Spleen (tissue), 11 donors: ENCODE data around the gene KCNQ1. TPM values are rescaled to one million over a fixed set of nuclear protein-coding genes. Genes with fewer than 3 reads are reported as not detected.

Experiments
- DNase-seq: peaks from one replicate; pipeline ENCODE4 v3.0.0-alpha.2; 2020
- H3K27ac ChIP-seq, 8 donors: fragments of 200-600 bp; sonication (generic) in 7 of 8; 1 replicate in 4 of 8; 2 replicates in 4 of 8; pipeline versions ENCODE4 v1.5.0 to v1.8.0; 2016 to 2021; ENCODE audit warnings: inconsistent platforms in 4 of 8, mild to moderate bottlenecking in 4 of 8, moderate library complexity in 1 of 8
- H3K27me3 ChIP-seq, 7 donors: fragments of 200-600 bp; sonication (generic) in 6 of 7; replicated peaks in 1 of 7; 1 replicate in 4 of 7; 2 replicates in 3 of 7; pipeline versions ENCODE4 v1.5.0 to v1.8.0; 2016 to 2021; ENCODE audit warnings: inconsistent platforms in 3 of 7, mild to moderate bottlenecking in 1 of 7
- H3K36me3 ChIP-seq, 6 donors: fragments of 200-600 bp; sonication (generic) in 5 of 6; 1 replicate in 4 of 6; 2 replicates in 2 of 6; pipeline versions ENCODE4 v1.5.0 to v1.8.0; 2016 to 2021; ENCODE audit warnings: inconsistent platforms in 2 of 6
- H3K4me1 ChIP-seq, 6 donors: fragments of 200-600 bp; sonication (generic) in 5 of 6; 1 replicate in 3 of 6; 2 replicates in 3 of 6; pipeline versions ENCODE4 v1.5.0 to v1.8.0; 2016 to 2021; ENCODE audit warnings: inconsistent platforms in 3 of 6
- H3K4me3 ChIP-seq, 8 donors: fragments of 200-600 bp; sonication (generic) in 7 of 8; 1 replicate in 4 of 8; 2 replicates in 4 of 8; pipeline versions ENCODE4 v1.5.0 to v1.8.0; 2016 to 2021; ENCODE audit warnings: inconsistent platforms in 4 of 8, mild to moderate bottlenecking in 4 of 8, moderate library complexity in 2 of 8
- H3K9me3 ChIP-seq, 8 donors: fragments of 200-600 bp; sonication (generic) in 7 of 8; 1 replicate in 4 of 8; 2 replicates in 4 of 8; pipeline versions ENCODE4 v1.5.0 to v1.8.0; 2016 to 2021; ENCODE audit warnings: inconsistent platforms in 4 of 8
- POLR2A ChIP-seq, 3 donors: fragments of 450-650 bp; IDR thresholded peaks; one replicate each; pipeline ENCODE4 v1.5.1; 2017; ENCODE audit warnings: antibody characterized with exemption in 3 of 3, mild to moderate bottlenecking in 1 of 3
- POLR2AphosphoS5 ChIP-seq, 3 donors: sonication (generic); formaldehyde crosslinking; IDR thresholded peaks; one replicate each; pipeline ENCODE4 v1.5.1; 2017; ENCODE audit warnings: antibody characterized with exemption in 3 of 3
- WGBS, 5 donors: extraction: QIAGEN DNeasy Blood & Tissue Kit in 3 of 5; methylation state at CpG; one replicate each; pipeline versions ENCODE4 v1.1.5 to v1.1.7; 2013 to 2018; 5-methylcytosine and 5-hydroxymethylcytosine counted together
- intact Hi-C: fragments of 100-400 bp; cut with DNase I; formaldehyde crosslinking; loops from one replicate; pipeline ENCODE4 v1.15.0; 2023; ENCODE audit warnings: low total_unique reads
- polyA plus RNA-seq, 3 donors: library from polyadenylated mRNA; stranded (reverse); fragments of 200-250 nt; gene quantifications; one replicate each; pipeline ENCODE4 v1.2.1, GENCODE V29; 2013
- total RNA-seq, 7 donors: library from RNA; depleted of rRNA in 3 of 7; stranded (reverse); fragments of >200 nt in 3 of 7; fragmentation: NEBNext Ultra II Directional in 4 of 7; extraction: Animal tissue kit (Norgen Biotek cat#: 25700) in 4 of 7; gene quantifications; one replicate each; pipeline versions ENCODE4 v1.1.0 to v1.2.1, GENCODE V29; 2016 to 2021
- TF ChIP-seq, protein P1 (sequence below), 11 experiments: fragments of 200-600 bp in 7 of 11; fragments of 450-650 bp in 4 of 11; sonication (generic) in 4 of 11; IDR thresholded peaks in 8 of 11; conservative IDR thresholded peaks in 3 of 11; 1 replicate in 7 of 11; 2 replicates in 4 of 11; pipeline versions ENCODE4 v1.4.0 to v1.8.0; 2016 to 2021; ENCODE audit warnings: antibody characterized with exemption in 11 of 11, inconsistent platforms in 4 of 11, mild to moderate bottlenecking in 1 of 11
- donor health status: healthy with polysubstance abuse.
- donor health status: DM: no; HTN: no; CAD: no; lungs with moderate emphysema.
- donor health status: DM: no; HTN: no; CAD: no.
- donor health status: Bipolar disorder and iron deficiency.
- donor health status: healthy.
- donor health status: DM: no; HTN: no; CAD: no.
- donor health status: DM: yes; HTN: yes; CAD: no.

KCNQ1 gene
- total and polyA plus RNA-seq, 10 donors, result 3.3 to 21.6 (median 13.5) TPM

- no peak for DNase-seq
- no peaks in the 10 kb centered on the region for H3K27me3 ChIP-seq
- no peak overlapping the region for H3K27ac ChIP-seq
- no peak overlapping the region for H3K4me3 ChIP-seq
- WGBS, 5 donors, result 92 to 100% (median 97%) methylated on average over 2 to 7 of the region's 7 CpGs; no CpG with 5 or more reads in 1 of the 5 donors
- peaks cover 0 to 12% (median 5%) of the 10 kb centered on the region in 8 donors for H3K9me3 ChIP-seq
- peaks cover 0 to 8% (median 0%) of the 10 kb centered on the region in 6 donors for H3K36me3 ChIP-seq
- no peaks in the 10 kb centered on the region for H3K4me1 ChIP-seq
- TF ChIP-seq, protein P1, sequence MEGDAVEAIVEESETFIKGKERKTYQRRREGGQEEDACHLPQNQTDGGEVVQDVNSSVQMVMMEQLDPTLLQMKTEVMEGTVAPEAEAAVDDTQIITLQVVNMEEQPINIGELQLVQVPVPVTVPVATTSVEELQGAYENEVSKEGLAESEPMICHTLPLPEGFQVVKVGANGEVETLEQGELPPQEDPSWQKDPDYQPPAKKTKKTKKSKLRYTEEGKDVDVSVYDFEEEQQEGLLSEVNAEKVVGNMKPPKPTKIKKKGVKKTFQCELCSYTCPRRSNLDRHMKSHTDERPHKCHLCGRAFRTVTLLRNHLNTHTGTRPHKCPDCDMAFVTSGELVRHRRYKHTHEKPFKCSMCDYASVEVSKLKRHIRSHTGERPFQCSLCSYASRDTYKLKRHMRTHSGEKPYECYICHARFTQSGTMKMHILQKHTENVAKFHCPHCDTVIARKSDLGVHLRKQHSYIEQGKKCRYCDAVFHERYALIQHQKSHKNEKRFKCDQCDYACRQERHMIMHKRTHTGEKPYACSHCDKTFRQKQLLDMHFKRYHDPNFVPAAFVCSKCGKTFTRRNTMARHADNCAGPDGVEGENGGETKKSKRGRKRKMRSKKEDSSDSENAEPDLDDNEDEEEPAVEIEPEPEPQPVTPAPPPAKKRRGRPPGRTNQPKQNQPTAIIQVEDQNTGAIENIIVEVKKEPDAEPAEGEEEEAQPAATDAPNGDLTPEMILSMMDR (IDR thresholded peaks at IDR 0.05 in 8 of 11, conservative IDR thresholded peaks at IDR 0.05 in 3 of 11), result no peak
- intact Hi-C loops, result no loop called here
Observed at GRCh38 chr11:2714871-2715270, 270.1 kb downstream of the KCNQ1 start.

- 90 to 96% (median 93%) methylated on average over 14 to 15 of the region's 15 CpGs for WGBS, 5 donors
- intact Hi-C loops, result no loop called here
Observed at GRCh38 chr11:2715716-2716350, 271.0 kb downstream of the KCNQ1 start.

DNA sequence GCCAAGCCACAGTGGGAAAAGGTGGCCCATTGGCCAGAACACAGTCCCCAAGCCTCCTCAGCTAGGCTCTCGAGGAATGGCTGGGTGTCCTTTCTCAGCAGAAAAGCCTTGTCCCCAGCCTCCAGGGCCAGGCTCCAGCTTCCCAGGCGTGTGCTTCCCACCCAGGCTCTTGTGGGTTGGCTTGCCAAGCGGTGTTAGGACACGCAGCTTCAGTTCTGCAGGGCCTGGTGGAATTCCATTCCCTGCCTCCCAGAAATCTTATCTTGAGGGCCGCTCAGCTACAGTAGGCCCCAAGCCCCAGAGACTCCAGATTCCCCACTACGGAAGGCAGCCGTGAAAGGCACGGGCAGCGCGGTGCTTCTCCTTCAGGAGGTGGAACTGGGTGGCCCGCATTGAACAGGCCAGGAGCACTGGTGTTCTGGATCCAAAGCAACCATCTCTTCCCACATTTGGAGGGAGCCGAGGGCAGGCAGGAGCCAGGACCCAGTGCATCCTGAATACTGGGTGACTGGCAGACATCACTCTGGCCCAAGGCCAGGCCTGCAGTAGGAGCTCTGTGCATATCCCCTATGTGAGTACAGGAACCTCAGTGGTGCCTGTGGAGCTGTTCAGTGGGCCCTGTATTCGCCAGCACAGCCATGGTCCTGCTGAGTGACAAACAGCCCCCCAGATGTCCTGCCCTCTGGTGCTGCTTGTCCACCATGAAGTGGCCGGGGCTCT, 271.7 kb downstream of the KCNQ1 start:
- intact Hi-C loops, result no loop called here
- Histone ChIP-seq H3K4me3 (no peak overlapping the region), H3K27me3 (no peaks in the 10 kb centered on the region)

More at GRCh38 chr11:2715716-2716350, 271.0 kb downstream of the KCNQ1 start:
- no peaks in the 10 kb centered on the region for H3K27me3 ChIP-seq
- H3K4me3 ChIP-seq, result no peak overlapping the region
- no peak for DNase-seq
- H3K27ac ChIP-seq, result no peak overlapping the region
- no peak for TF ChIP-seq POLR2A (IDR thresholded peaks at IDR 0.05)
- TF ChIP-seq POLR2AphosphoS5 (IDR thresholded peaks at IDR 0.05), result no peak
- TF ChIP-seq, protein P1 (IDR thresholded peaks at IDR 0.05 in 8 of 11, conservative IDR thresholded peaks at IDR 0.05 in 3 of 11), result no peak
- peaks cover 0 to 8% (median 0%) of the 10 kb centered on the region in 6 donors for H3K36me3 ChIP-seq
- peaks cover 0 to 3% (median 0%) of the 10 kb centered on the region in 8 donors for H3K9me3 ChIP-seq
- H3K4me1 ChIP-seq, result no peaks in the 10 kb centered on the region

More for the DNA sequence above, 271.7 kb downstream of the KCNQ1 start:
- TF ChIP-seq, protein P1 (IDR thresholded peaks at IDR 0.05 in 8 of 11, conservative IDR thresholded peaks at IDR 0.05 in 3 of 11), result no peak
- no peak for TF ChIP-seq POLR2A (IDR thresholded peaks at IDR 0.05)
- no peak for TF ChIP-seq POLR2AphosphoS5 (IDR thresholded peaks at IDR 0.05)
- no peaks in the 10 kb centered on the region for H3K4me1 ChIP-seq
- H3K9me3 ChIP-seq, result no peaks in the 10 kb centered on the region
- no peak overlapping the region for H3K27ac ChIP-seq
- no peak for DNase-seq
- WGBS, 5 donors, result 75 to 95% (median 94%) methylated on average over 7 to 14 of the region's 14 CpGs
- peaks cover 0 to 8% (median 0%) of the 10 kb centered on the region in 6 donors for H3K36me3 ChIP-seq
